SH-SY5Y (cell line): ENCODE measurements around the gene SLC16A5.

Source experiments
- GATA2 ChIP-seq: IDR thresholded peaks from 2 replicates; pipeline ENCODE4 v1.6.1; 2011; ENCODE audit warnings: mild to moderate bottlenecking, low read depth, low read length
- GATA3 ChIP-seq: IDR thresholded peaks from 2 replicates; pipeline ENCODE4 v1.6.1; 2011; ENCODE audit warnings: low read depth, mild to moderate bottlenecking, low read length, moderate library complexity

GRCh38 chr17:75087558-75088453 lies at the start of gene SLC16A5:
- TF ChIP-seq GATA2 = no peak
- no peak for TF ChIP-seq GATA3
